ENCODE measurements around the gene PPP1R13B.

The PPP1R13B gene

DNA sequence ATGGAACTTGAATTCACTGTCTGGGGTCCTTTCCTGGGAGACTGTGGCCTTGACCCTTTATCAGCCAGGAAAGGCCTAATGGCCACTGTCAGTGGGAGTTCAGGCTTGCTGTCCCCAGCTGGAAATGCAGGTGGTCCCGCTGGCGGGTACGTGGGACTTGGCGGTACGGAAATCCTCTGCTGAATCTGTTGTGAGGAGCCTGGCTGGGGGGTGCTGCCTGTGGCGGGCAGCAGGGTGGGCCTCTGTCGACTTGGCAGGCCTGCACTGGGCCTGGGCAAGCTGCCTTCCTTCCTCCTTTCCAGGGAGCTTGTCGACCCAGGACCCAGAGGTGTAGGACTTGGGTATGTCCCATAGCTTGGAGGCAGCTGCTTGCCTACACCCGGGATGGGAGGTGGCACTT, 105.5 kb downstream of the PPP1R13B start:
- Histone ChIP-seq H3K4me1 (ENCODE audit: insufficient read depth, low read length, severe bottlenecking) (peaks cover 8% of the 10 kb centered on the region), H3F3A (ENCODE audit: insufficient read depth, low read length) (no peaks in the 10 kb centered on the region), H3K9ac (ENCODE audit: low read length) (no peak overlapping the region), H3K27ac (ENCODE audit: low read depth, low read length, poor library complexity, severe bottlenecking) (no peak overlapping the region), H3K4me3 (ENCODE audit: low read depth, low read length, poor library complexity, severe bottlenecking) (no peak overlapping the region), H3K36me3 (ENCODE audit: insufficient read depth, low read length) (peaks cover 27% of the 10 kb centered on the region; the same call in 1 of the 2 replicates), H3K79me2 (ENCODE audit: insufficient read depth, low read length) (no peaks in the 10 kb centered on the region), H3K27me3 (ENCODE audit: insufficient read depth, low read length) (no peaks in the 10 kb centered on the region), H3K9me2 (ENCODE audit: low read depth, low read length) (no peaks in the 10 kb centered on the region), H3K4me2 (ENCODE audit: low read length) (no peak overlapping the region), H4K20me1 (ENCODE audit: insufficient read depth, low read length) (no peaks in the 10 kb centered on the region), H2AFZ (ENCODE audit: low read length) (no peak overlapping the region), H3K9me3 (ENCODE audit: low read length) (no peaks in the 10 kb centered on the region)
- TF ChIP-seq, protein P1, sequence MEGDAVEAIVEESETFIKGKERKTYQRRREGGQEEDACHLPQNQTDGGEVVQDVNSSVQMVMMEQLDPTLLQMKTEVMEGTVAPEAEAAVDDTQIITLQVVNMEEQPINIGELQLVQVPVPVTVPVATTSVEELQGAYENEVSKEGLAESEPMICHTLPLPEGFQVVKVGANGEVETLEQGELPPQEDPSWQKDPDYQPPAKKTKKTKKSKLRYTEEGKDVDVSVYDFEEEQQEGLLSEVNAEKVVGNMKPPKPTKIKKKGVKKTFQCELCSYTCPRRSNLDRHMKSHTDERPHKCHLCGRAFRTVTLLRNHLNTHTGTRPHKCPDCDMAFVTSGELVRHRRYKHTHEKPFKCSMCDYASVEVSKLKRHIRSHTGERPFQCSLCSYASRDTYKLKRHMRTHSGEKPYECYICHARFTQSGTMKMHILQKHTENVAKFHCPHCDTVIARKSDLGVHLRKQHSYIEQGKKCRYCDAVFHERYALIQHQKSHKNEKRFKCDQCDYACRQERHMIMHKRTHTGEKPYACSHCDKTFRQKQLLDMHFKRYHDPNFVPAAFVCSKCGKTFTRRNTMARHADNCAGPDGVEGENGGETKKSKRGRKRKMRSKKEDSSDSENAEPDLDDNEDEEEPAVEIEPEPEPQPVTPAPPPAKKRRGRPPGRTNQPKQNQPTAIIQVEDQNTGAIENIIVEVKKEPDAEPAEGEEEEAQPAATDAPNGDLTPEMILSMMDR (IDR thresholded peaks at IDR 0.05; ENCODE audit: low read length): no peak
- no peak for TF ChIP-seq EZH2 (IDR thresholded peaks at IDR 0.05; ENCODE audit: borderline replicate concordance, low read length)

DNA sequence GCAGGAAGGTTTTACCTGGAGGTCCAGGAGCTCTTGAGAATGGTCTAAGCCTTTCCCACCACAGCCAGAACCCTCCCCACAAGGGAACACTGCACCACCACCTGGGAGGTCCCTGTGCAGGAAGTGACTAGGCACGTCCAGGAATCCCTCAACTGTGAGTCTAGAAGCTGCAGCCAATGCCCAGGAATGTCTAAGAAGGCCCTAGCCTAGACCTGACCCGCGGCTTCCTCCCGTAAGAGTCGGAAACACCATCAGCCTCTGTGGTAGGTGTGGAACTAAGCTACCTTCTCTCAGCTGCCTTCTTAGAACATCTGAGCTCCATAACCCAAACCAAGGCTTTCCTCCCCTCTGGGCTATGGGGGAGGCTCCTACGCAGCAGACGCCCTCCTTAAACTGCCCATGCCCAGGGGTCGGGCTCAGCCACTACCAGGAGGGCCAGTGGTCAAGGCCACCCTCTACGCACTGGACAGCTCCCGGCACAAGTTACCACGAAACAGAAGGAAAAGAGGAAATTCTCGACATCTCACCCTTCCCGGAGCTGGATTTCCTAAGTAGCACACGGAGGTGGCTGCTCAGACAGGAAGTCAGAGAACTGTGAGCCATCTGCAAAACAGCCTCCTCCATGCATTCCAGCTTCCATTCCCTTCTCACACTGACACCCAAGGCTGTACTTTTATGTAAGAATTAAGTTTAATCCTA, 106.2 kb downstream of the PPP1R13B start:
- H3K79me2 ChIP-seq (ENCODE audit: insufficient read depth, low read length): no peaks in the 10 kb centered on the region
- H3K27ac ChIP-seq (ENCODE audit: low read depth, low read length, poor library complexity, severe bottlenecking): no peak overlapping the region
- no peaks in the 10 kb centered on the region for H3K27me3 ChIP-seq (ENCODE audit: insufficient read depth, low read length)
- no peak for TF ChIP-seq EZH2 (IDR thresholded peaks at IDR 0.05; ENCODE audit: borderline replicate concordance, low read length)
- TF ChIP-seq, protein P1 (IDR thresholded peaks at IDR 0.05; ENCODE audit: low read length): no peak
- H3K9ac ChIP-seq (ENCODE audit: low read length): no peak overlapping the region
- H3K4me1 ChIP-seq (ENCODE audit: insufficient read depth, low read length, severe bottlenecking): peaks cover 8% of the 10 kb centered on the region
- H2AFZ ChIP-seq (ENCODE audit: low read length): no peak overlapping the region
- peaks cover 28% of the 10 kb centered on the region; the same call in 1 of the 2 replicates for H3K36me3 ChIP-seq (ENCODE audit: insufficient read depth, low read length)
- H3F3A ChIP-seq (ENCODE audit: insufficient read depth, low read length): no peaks in the 10 kb centered on the region
- H3K4me2 ChIP-seq (ENCODE audit: low read length): no peak overlapping the region
- H3K9me2 ChIP-seq (ENCODE audit: low read depth, low read length): no peaks in the 10 kb centered on the region
- no peaks in the 10 kb centered on the region for H3K9me3 ChIP-seq (ENCODE audit: low read length)
- no peak overlapping the region for H3K4me3 ChIP-seq (ENCODE audit: low read depth, low read length, poor library complexity, severe bottlenecking)
- no peaks in the 10 kb centered on the region for H4K20me1 ChIP-seq (ENCODE audit: insufficient read depth, low read length)

DNA sequence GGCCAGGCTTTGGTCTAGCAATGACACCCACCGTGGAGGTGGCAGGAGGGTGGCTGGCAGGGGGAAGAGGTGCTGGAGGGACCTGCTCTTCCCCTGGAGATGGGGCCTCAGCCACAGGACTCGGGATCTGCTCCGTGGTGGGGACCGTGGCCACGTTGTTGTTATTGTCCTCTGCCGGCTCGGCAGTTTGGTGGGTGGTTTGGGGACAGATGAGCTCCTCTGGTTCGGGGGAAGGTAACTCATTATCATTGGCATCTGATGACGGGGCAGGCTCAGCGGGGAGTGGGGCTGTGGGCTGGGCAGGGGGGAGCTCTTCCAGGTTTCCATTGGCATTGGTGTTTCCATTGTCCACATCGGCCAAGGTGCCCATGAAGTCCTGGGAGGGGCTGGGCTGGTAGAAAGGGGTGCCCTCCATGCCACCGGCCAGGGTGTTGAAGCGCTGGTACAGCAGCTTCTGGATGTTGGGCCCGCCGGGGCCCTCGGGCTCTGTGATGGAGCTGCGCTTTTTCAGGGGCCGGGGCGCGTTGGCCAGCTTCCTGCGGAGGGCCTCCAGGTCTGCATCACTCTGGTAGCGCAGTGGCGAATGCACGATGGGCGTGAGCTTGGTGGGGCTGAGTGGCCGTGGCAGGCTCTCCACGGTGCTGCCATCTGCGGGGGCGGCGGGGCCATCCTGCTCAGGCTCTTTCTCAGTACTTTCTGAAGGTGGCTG, 107.4 kb downstream of the PPP1R13B start:
- Histone ChIP-seq H4K20me1 (ENCODE audit: insufficient read depth, low read length) (no peaks in the 10 kb centered on the region), H3K36me3 (ENCODE audit: insufficient read depth, low read length) (peaks cover 34% of the 10 kb centered on the region; the same call in 1 of the 2 replicates)

More for the DNA sequence above, 107.4 kb downstream of the PPP1R13B start:
- Histone ChIP-seq H3K4me2 (ENCODE audit: low read length) (no peak overlapping the region), H3K4me3 (ENCODE audit: low read depth, low read length, poor library complexity, severe bottlenecking) (no peak overlapping the region), H3K27ac (ENCODE audit: low read depth, low read length, poor library complexity, severe bottlenecking) (no peak overlapping the region), H3K9me2 (ENCODE audit: low read depth, low read length) (no peaks in the 10 kb centered on the region), H3K79me2 (ENCODE audit: insufficient read depth, low read length) (no peaks in the 10 kb centered on the region), H2AFZ (ENCODE audit: low read length) (no peak overlapping the region), H3K27me3 (ENCODE audit: insufficient read depth, low read length) (no peaks in the 10 kb centered on the region), H3K9me3 (ENCODE audit: low read length) (no peaks in the 10 kb centered on the region), H3K9ac (ENCODE audit: low read length) (no peak overlapping the region), H3K4me1 (ENCODE audit: insufficient read depth, low read length, severe bottlenecking) (peaks cover 8% of the 10 kb centered on the region), H3F3A (ENCODE audit: insufficient read depth, low read length) (no peaks in the 10 kb centered on the region)
- TF ChIP-seq EZH2 (IDR thresholded peaks at IDR 0.05; ENCODE audit: borderline replicate concordance, low read length): no peak
- TF ChIP-seq, protein P1 (IDR thresholded peaks at IDR 0.05; ENCODE audit: low read length): no peak
